GM21423 (cell line): ENCODE results near the gene RFNG.
"Not testable (repeated sequence)": the region's sequence is repeated elsewhere in the genome, so short reads cannot be mapped to it uniquely, and the experiment has no call there.

ENCODE experiments used
- ATAC-seq: cut with Tn5 transposase; IDR thresholded peaks from one replicate; pipeline ENCODE4 v1.9.1; 2021; ENCODE audit warnings: mild to moderate bottlenecking, moderate library complexity; ENCODE audit not compliant: unreplicated experiment

Gene RFNG

DNA sequence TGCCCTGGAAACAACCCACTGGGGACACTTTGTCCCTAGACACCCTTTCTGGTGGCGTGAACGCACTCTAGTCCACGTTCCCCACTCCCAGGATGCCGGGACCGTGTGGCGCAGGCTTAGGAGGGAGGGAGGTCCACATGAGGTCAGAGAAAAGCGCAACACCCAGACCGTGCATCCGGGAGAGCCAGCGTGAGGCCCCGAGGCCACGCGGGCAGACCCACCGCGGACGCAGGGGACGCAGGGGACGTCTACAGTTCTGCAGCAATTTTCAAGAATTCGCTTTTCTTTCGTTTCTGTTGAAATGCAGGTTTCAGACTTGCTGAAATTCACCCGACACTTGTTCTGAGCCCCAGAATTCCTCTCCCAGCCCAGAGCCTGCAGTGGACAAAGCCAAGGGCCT lies 4.7 kb downstream of the RFNG start:
- no peak for ATAC-seq

DNA sequence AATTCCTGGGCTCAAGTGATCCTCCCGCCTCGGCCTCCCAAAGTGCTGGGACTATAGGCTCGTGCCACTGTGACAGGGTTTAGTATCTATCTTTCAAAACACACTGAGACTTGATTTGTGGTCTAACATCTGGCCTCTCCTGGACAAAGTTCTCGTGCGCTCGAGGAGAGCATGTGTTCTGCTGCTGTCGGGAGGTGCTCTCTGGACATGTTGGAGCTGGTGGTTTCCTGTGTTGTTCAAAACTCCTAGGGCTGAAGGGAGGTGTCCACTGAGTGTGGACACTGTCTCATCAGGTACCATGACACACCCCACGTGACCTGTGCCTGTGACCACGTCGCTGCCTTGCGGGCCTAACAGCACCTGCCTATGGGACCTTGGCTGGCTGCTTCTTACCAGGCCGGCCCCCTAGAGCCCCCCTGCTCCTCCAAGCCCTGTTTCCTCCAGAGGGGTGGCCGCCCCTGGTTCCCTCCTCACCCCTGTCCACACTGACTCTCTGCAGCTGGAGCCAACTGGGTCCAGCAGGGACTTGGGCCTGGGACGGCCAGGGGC lies 5.6 kb downstream of the RFNG start:
- no peak for ATAC-seq

DNA sequence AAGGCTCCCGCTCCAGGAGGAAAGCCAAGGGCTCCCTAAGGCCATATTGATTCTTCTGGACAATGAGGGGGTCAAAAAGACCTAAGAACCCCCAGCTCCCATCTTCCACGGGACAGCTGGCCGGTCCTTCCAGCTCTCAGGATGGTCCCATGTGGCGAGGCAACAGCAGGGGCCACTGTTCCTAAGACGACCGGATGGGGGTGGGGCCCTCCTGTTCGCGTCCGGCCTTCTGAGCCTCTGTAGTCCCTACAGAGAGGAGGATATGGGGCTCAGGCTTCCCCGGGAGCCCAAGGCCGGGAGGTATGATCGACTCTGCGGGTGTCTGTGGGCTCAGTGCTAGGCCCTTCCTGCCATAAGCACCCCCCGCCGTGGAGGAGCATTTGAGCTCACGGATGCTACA lies 8.1 kb downstream of the RFNG start:
- no peak for ATAC-seq

GRCh38 chr17:82042649-82043048 lies 9.0 kb downstream of the RFNG start:
- ATAC-seq: no peak

DNA sequence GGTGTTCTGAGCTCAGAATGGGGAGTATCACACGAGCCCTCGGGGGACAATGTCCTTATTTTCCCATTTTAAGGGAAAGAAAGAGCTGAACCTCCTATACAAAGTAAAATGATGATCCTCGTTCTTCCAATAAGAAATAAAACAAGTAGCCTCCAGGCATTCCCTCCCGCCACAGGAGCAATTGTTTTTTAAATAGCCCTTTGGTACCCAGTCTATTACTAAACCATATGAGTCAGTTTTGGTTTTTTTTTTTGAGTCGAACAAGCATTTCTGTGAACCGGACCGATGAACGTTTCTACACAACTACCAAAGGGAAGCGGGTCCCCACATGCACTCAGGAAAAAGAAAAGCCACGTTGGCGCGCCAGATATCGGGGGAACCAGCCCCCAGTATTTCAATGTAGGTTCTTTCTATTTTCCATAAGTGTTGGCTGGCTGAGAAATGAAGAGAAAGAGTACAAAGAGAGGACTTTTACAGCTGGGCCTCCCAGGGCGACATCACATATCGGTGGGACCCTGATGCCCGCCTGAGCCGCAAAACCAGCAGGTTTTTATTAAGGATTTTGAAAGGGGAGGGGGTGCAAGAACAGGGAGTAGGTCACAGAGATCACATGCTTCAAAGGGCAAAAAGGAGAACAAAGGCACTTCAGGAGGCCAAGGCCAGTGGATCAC lies 10.3 kb downstream of the RFNG start:
- no peak for ATAC-seq

DNA sequence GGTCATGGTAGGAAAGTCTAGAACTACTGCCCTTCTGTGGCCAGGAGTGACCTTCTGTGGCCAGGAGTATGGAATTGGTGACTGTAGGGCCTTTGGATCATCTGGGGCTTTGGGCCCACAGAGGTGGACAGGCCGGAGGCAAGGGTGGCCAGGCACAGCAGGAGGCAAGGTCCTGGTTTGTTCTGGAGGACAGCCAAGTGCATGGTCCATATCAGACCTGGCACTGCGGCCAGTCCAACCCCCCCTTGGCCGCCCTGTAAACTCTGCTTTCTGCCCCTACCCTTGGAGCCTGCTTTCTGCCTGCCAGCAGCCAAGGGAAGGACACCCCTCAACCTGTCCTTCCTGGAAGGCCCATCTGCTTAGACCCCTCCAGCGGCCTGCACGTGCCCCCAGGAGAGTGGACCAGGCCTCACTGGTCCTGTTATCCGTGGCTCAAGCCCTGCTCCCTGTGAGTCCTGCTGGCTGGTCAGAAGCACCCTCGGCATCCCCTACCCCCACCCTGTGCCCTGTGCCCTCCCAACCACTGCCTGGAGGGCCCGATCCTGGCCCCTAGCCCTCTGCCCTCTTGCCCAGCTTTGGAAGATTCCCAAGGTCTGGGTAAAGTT lies 11.8 kb downstream of the RFNG start:
- no peak for ATAC-seq

DNA sequence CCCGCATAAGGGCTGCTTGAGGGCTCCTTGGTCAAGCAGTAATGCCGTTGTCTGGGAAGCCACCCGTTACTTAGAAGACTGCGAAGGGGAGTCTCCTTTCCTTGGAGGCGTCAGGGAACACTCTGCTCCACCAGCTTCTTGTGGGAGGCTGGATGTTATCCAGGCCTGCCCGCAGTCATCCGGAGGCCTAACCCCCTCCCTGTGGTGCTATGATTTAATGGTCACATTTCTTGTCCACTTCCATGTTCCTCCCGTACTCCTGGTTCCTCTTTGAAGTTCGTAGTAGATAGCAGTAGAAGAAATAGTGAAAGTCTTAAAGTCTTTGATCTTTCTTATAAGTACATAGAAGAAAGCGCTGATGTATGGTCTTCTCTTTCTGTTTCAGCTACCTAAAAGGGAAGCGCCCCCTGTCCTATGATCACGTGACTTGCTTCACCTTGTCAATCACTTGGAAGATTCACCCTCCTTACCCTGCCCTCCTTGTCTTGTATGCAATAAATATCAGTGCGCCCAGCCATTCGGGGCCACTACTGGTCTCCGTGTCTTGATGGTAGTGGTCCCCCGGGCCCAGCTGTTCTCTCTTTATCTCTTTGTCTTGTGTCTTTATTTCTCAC lies 12.7 kb downstream of the RFNG start:
- ATAC-seq: not testable (repeated sequence)

DNA sequence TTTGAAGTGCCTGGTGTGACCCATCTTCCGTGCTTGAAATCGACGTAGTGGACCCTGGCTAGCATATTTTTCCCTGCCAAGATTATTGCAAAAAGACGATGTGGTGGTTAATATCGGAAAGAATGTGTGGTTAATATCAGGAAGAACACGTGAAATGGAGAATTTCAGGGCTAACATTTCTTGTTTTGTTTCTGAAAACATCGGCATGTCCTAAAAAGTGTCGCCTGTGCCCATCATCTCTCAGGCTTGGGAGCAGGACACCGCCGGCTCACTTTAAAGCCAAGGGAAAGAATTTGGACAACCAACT lies 13.8 kb downstream of the RFNG start:
- ATAC-seq: no peak

DNA sequence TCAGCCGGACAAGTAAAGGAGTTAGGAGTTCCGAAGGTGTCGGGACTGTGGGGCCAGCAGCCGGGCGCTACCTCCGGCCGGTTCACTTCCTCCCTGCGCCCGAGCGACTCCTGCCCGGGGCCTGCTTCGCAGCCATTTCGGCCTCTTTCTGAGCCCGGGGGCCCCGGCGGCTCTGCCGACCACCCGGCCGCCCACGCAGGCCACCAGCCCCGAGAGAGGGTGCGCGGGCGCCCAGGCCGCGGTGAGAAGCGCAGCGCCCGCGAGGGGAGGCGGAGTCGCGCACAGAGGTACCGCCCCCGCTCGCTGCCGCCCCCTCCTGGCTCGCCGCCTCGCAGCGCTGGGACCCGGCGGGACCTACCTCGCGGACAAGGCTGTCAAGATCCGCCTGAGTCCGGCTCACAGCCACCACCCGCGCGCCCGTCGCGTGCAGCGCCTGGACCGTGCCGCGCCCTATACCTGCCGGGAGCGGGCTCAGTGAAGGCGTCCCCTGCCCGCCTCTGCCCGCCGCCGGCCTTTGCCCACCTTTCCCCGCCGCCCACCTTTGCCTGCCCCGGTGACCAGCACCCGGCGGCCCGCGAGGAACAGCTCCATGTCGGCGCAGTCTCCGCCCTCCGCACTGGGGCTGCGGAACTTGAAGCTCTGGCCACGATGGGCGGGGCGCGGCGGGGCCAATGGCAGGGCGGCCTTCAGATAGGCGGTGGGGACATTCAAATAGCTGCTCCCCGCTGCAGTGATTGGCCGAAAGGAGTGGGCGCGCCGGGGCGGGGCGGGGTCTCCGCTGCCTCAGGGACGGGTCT lies 14.3 kb downstream of the RFNG start, which contains the start of gene DCXR:
DCXR (minus strand) TSS at position 606 of the 797 bp plus-strand sequence; CDS start at position 591, 15 bp downstream.
- peak; percentile 84 for ATAC-seq

- ATAC-seq: no peak
These were observed 14.9 kb downstream of the RFNG start for GRCh38 chr17:82036634-82037091.

GRCh38 chr17:82035956-82036633 lies 15.5 kb downstream of the RFNG start:
- ATAC-seq: no peak

- no peak for ATAC-seq
These were observed 16.1 kb downstream of the RFNG start for GRCh38 chr17:82035488-82035887.

DNA sequence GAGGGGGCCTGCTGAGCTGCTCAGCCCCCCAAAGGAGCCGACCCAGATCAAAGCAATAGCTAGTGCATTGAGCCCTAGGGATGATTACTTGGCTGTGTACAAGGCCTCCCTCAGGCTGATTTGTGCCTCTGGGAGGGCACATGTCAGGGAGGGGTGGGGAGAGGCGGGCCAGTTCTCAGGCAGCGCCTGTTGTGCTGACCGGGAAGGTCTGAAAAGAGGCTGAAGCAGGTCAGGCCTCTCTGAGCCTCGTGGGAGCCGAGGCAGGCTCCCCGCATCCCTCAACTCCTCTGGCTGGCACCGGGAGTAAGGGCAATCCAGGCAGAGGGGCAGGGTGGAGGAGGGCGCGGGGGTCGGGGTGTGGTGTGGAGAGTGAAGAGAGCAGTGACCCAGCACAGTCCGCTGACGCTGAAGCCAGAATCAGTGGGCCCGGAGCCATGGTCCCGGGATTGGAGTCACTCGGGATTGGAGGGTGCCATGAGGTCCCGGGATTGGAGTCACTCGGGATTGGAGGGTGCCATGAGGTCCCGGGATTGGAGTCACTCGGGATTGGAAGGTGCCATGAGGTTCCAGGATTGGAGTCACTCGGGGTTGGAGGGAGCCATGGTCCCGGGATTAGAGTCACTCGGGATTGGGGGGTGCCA lies 17.1 kb downstream of the RFNG start:
- ATAC-seq: no peak

DNA sequence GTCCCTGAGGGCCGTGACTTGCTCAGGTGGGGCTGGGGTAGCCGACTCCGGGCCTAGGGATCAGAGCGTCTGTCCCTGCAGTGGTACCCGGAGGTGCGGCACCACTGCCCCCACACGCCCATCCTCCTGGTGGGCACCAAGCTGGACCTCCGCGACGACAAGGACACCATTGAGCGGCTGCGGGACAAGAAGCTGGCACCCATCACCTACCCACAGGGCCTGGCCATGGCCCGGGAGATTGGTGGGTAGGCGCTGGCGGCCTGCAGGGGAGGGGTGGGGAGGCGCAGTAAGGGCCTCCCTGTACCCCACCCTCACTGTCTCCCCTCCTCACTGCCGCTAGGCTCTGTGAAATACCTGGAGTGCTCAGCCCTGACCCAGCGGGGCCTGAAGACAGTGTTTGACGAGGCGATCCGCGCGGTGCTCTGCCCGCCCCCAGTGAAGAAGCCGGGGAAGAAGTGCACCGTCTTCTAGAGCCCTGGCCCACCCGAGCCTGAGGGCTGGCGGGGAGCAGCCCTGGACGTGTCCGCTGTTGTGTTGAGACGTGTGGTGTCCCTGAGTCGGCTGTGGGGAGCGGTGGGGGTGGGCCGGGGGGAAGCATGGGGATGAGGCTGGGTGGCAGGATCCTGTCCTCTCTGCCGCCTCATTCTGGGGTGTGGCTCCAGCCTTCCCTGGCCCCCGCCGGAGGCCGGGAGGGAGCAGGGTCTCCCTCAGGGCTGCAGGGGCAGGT lies 18.1 kb downstream of the RFNG start:
- ATAC-seq: no peak

DNA sequence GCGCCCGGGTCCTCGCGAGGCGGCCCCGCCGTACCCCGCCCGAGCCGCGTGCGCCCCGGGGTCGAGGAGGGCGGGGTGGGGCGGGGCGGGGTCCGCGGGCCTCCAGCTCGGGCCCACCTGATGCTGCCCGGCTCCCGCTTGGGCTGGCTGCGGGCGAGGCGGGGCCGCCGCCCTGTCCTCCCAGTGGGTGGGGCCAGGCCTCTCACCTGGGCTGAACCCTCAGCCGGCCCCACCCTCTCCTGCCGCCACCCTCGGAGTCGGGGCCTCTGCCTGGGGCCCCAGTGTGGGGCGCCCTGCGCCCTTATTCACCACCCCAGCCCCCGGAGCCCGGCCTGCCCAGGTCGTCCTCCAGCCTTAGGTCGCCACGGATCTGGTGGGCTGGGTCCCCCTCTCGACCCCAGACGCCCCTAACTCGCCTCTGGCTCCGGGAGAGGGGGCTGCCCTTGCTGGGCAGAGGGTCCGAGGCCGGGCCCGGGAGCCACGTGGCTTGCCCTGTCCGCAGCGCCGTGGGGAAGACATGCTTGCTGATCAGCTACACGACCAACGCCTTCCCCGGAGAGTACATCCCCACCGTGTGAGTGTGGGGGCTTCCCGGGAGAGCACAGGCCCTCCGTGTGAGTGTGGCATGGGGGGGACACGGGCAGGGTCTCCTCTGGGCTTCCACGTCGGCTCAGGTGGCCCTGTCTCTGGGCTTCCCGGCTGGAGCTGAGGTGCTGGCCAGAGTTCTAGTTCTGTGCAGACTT lies 19.6 kb downstream of the RFNG start:
- ATAC-seq: no peak

DNA sequence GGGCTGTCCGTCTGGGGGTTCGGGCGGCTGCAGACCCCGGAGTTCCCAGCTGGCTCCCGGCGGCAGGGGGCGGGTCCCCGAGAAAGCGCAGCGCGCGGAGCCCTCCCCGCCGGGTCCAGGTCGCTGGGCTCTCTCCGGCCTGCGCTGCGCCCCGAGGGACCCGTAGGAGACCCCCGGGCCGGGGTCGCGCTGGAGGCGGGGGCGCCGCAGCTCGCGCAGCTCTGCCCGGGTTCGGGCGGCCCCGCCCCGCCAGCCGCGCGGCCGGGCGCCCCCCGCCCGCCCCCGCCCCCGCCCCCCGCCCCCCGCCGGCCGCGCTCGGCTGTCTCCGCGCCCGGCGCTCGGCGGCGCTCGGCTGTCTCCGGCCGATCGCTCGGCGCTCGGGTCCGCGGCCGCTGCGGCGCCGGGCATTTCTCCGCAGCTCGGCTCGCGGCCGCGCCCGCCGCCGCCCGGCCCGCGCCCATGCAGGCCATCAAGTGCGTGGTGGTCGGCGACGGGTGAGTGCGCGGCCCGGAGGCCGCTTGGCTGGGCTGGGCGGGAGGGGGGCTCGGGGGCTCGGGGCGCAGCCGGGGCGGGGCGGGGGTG lies 20.2 kb downstream of the RFNG start, which contains the start of gene RAC3:
RAC3 (plus strand) TSS at position 376 of the 582 bp plus-strand sequence; CDS start at position 460, 84 bp downstream.
- ATAC-seq: no peak

DNA sequence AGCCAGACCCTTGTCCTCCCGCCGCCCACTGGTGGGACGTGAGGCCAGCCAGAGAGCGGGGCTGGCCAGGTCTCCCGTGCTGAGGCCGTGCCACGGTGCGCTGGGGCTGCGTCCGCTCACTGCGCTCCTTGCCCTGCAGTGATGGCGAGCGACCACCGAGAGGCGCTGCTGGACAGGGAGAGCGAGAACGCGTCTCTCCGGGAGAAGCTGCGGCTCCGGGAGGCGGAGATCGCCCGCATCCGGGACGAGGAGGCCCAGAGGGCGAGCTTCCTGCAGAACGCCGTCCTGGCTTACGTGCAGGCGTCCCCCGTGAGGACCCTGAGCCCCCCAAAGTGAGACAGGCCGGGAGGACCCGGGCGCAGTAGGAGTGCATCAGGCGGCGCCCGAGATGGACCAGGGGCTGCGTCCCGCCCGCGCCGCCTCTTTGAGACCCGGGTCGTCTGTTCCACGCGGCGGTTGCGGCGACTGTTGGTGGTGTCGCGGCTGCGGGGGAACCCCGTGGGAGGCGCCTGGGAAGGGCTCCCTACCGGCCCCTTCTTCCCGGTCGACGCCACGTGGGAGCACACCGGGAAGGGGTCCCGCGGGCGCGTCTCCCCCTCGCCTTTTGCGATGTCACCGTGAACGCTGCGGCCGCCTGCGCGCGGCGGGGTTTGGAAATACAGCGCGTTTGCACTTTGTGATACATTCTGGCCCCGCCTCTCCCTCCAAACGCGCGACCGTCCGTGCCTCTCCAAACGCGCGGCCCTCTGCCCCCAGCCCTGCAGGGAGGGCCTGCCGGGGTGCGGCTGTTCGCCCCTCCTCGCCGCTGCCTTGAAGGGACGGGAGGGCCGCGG lies 20.9 kb downstream of the RFNG start:
- ATAC-seq: peak; percentile 39
